Sigmoid colon (tissue), 7 donors: ENCODE results near the gene DIPK1C. TPM values are rescaled to one million over a fixed set of nuclear protein-coding genes. Genes with fewer than 3 reads are reported as not detected.

Experiments
- DNase-seq: peaks from one replicate; pipeline ENCODE4 v3.0.0-alpha.2; 2019
- H3K27ac ChIP-seq, 4 donors: fragments of 200-600 bp; sonication (generic); one replicate each; pipeline ENCODE4 v1.5.1; 2016 to 2019; ENCODE audit warnings: mild to moderate bottlenecking in 1 of 4
- H3K27me3 ChIP-seq, 3 donors: fragments of 200-600 bp; sonication (generic); one replicate each; pipeline ENCODE4 v1.5.1; 2019; ENCODE audit warnings: mild to moderate bottlenecking in 1 of 3
- H3K36me3 ChIP-seq, 4 donors: fragments of 200-600 bp; sonication (generic); one replicate each; pipeline ENCODE4 v1.5.1; 2016 to 2019
- H3K4me1 ChIP-seq, 4 donors: fragments of 200-600 bp; sonication (generic); one replicate each; pipeline ENCODE4 v1.5.1; 2017 to 2019
- H3K4me3 ChIP-seq, 4 donors: fragments of 200-600 bp; sonication (generic); one replicate each; pipeline ENCODE4 v1.5.1; 2017 to 2019; ENCODE audit warnings: mild to moderate bottlenecking in 2 of 4, moderate library complexity in 1 of 4
- H3K9me3 ChIP-seq, 4 donors: fragments of 200-600 bp in 3 of 4; sonication (generic) in 3 of 4; one replicate each; pipeline versions ENCODE4 v1.5.1 to v1.6.1; 2013 to 2019
- CTCF ChIP-seq, 4 experiments: fragments of 450-650 bp in 3 of 4; fragments of 200-600 bp in 1 of 4; IDR thresholded peaks; one replicate each; pipeline ENCODE4 v1.5.1; 2016 to 2019; ENCODE audit warnings: antibody characterized with exemption in 4 of 4, mild to moderate bottlenecking in 3 of 4, moderate library complexity in 2 of 4
- EP300 ChIP-seq, 4 donors: sonication (generic); formaldehyde crosslinking; IDR thresholded peaks; one replicate each; pipeline ENCODE4 v1.6.1; 2017; ENCODE audit warnings: antibody characterized with exemption in 4 of 4
- POLR2A ChIP-seq, 2 donors: fragments of 450-650 bp; IDR thresholded peaks; one replicate each; pipeline ENCODE4 v1.6.1; 2016; ENCODE audit warnings: antibody characterized with exemption in 2 of 2, mild to moderate bottlenecking in 2 of 2, moderate library complexity in 2 of 2
- POLR2AphosphoS5 ChIP-seq, 4 donors: sonication (generic); formaldehyde crosslinking; IDR thresholded peaks; one replicate each; pipeline ENCODE4 v1.6.1; 2017; ENCODE audit warnings: antibody characterized with exemption in 4 of 4
- WGBS, 2 donors: extraction: QIAGEN DNeasy Blood & Tissue Kit; methylation state at CpG; one replicate each; pipeline ENCODE4 v1.1.7; 2013; 5-methylcytosine and 5-hydroxymethylcytosine counted together
- intact Hi-C: fragments of 100-400 bp; cut with DNase I; formaldehyde crosslinking; loops from one replicate; pipeline ENCODE4 v1.15.1; 2023
- polyA plus RNA-seq, 3 donors: library from polyadenylated mRNA; stranded (reverse); fragments of 200-250 nt; gene quantifications; one replicate each; pipeline ENCODE4 v1.2.3, GENCODE V29; 2013
- total RNA-seq, 4 donors: library from RNA; depleted of rRNA; stranded (reverse); fragments of >200 nt; gene quantifications; one replicate each; pipeline ENCODE4 v1.1.0, GENCODE V29; 2016
- donor health status: healthy with polysubstance abuse.
- donor health status: Bipolar disorder and iron deficiency.
- donor health status: healthy.

DIPK1C gene
- total and polyA plus RNA-seq, 7 donors: 0.48 to 1.1 (median 0.95) TPM; not detected in 3

- H3K4me3 ChIP-seq: no peak overlapping the region
- H3K36me3 ChIP-seq: no peaks in the 10 kb centered on the region
- no peaks in the 10 kb centered on the region for H3K27me3 ChIP-seq
- intact Hi-C loops: no loop called here
- TF ChIP-seq EP300 (IDR thresholded peaks at IDR 0.05): no peak
- no peak for TF ChIP-seq POLR2A (IDR thresholded peaks at IDR 0.05)
- no peak for TF ChIP-seq CTCF (IDR thresholded peaks at IDR 0.05)
- TF ChIP-seq POLR2AphosphoS5 (IDR thresholded peaks at IDR 0.05): no peak
- no peak for DNase-seq
- H3K27ac ChIP-seq: no peak overlapping the region
- H3K9me3 ChIP-seq: peaks cover 0 to 2% (median 0%) of the 10 kb centered on the region in 4 donors
- WGBS, 2 donors: 84 to 89% methylated on average over 8 of the region's 8 CpGs
- H3K4me1 ChIP-seq: peaks cover 0 to 24% (median 20%) of the 10 kb centered on the region in 4 donors
These were observed 31.8 kb upstream of the DIPK1C start for GRCh38 chr18:74488864-74489263.

GRCh38 chr18:74488354-74488753, 31.2 kb upstream of the DIPK1C start:
- Histone ChIP-seq H3K27ac (no peak overlapping the region), H3K36me3 (no peaks in the 10 kb centered on the region), H3K9me3 (peaks cover 0 to 2% (median 0%) of the 10 kb centered on the region in 4 donors), H3K4me1 (peaks cover 0 to 24% (median 20%) of the 10 kb centered on the region in 4 donors), H3K27me3 (no peaks in the 10 kb centered on the region), H3K4me3 (no peak overlapping the region)
- 94 to 97% methylated on average over 8 of the region's 8 CpGs for WGBS, 2 donors
- DNase-seq: no peak
- intact Hi-C loops: no loop called here
- TF ChIP-seq POLR2A (IDR thresholded peaks at IDR 0.05) (no peak), CTCF (IDR thresholded peaks at IDR 0.05) (no peak), POLR2AphosphoS5 (IDR thresholded peaks at IDR 0.05) (no peak), EP300 (IDR thresholded peaks at IDR 0.05) (no peak)

GRCh38 chr18:74486119-74486849, 29.2 kb upstream of the DIPK1C start:
- Histone ChIP-seq H3K4me3 (no peak overlapping the region), H3K27ac (peak overlapping the region in 3 of 4 donors; percentile 53 to 82 (median 74)), H3K27me3 (no peaks in the 10 kb centered on the region), H3K9me3 (no peaks in the 10 kb centered on the region), H3K4me1 (peaks cover 0 to 24% (median 20%) of the 10 kb centered on the region in 4 donors), H3K36me3 (no peaks in the 10 kb centered on the region)
- no peak for DNase-seq
- TF ChIP-seq POLR2A (IDR thresholded peaks at IDR 0.05) (no peak), POLR2AphosphoS5 (IDR thresholded peaks at IDR 0.05) (no peak), CTCF (IDR thresholded peaks at IDR 0.05) (peak in 1 of 4 experiments; percentile 22)
- 83 to 88% methylated on average over 15 of the region's 15 CpGs for WGBS, 2 donors
- intact Hi-C loops: no loop called here

GRCh38 chr18:74482697-74483096, 25.6 kb upstream of the DIPK1C start:
- intact Hi-C loops: no loop called here
- Histone ChIP-seq H3K36me3 (no peaks in the 10 kb centered on the region), H3K4me1 (peaks cover 0 to 24% (median 20%) of the 10 kb centered on the region in 4 donors), H3K27me3 (no peaks in the 10 kb centered on the region), H3K9me3 (no peaks in the 10 kb centered on the region), H3K27ac (no peak overlapping the region), H3K4me3 (no peak overlapping the region)
- WGBS, 2 donors: 94 to 95% methylated on average over 11 of the region's 11 CpGs
- no peak for DNase-seq
- TF ChIP-seq POLR2A (IDR thresholded peaks at IDR 0.05) (no peak), EP300 (IDR thresholded peaks at IDR 0.05) (no peak), CTCF (IDR thresholded peaks at IDR 0.05) (no peak), POLR2AphosphoS5 (IDR thresholded peaks at IDR 0.05) (no peak)
